Activated naive CD4-positive, alpha-beta T cell treated with anti-CD3 and anti-CD28 coated beads, Interleukin-2, amount 50 U/mL, for 24 hours (primary cell): ENCODE measurements around the gene SNTG2.

Experiments
- H3K27ac Mint-ChIP-seq: one replicate; pipeline ENCODE4 v1.8.0; 2021; ENCODE audit warnings: mild to moderate bottlenecking, mixed read lengths
- H3K27me3 Mint-ChIP-seq: one replicate; pipeline ENCODE4 v1.8.0; 2021; ENCODE audit warnings: mixed read lengths
- H3K36me3 Mint-ChIP-seq: one replicate; pipeline ENCODE4 v1.8.0; 2021; ENCODE audit warnings: mixed read lengths
- H3K4me1 Mint-ChIP-seq: one replicate; pipeline ENCODE4 v1.8.0; 2021; ENCODE audit warnings: mixed read lengths
- H3K4me3 Mint-ChIP-seq: one replicate; pipeline ENCODE4 v1.8.0; 2021; ENCODE audit warnings: mild to moderate bottlenecking, mixed read lengths
- H3K9me3 Mint-ChIP-seq: one replicate; pipeline ENCODE4 v1.8.0; 2021; ENCODE audit warnings: mixed read lengths

Gene SNTG2

DNA sequence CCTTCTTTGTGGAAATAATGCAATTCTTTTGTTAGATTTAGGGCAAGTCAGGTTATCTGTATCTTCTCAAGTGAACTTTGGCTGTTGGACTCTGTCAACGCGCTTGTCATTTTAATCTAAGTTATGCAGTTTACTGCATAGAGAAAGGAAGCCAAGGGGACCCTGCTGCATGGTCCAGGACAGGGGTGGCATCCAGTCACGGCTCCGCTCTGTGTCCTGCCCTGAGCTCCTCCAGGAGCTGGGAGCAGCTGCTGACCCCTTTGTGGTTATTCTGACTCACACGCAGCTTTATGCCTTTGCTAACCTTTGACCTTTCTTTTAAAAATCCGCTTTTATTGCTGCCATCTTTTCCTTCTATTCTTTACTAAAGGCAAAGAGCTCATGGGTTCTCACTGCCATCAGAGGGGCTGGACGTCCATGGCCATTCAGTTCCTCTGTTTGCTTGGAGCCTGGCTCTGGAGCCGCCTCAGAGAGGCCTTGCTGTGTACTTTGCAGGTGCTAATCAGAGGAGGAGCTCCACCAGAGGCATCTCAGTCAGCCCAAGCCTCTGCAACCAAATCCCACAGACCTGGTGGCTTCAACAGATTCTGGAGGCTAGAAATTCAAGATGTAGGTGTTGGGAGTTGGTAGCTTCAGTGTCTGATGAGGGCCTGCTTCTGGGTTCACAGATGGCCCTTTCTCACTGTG is 39.3 kb downstream of the SNTG2 start:
- Mint-ChIP-seq H3K27me3 (peaks cover 3% of the 10 kb centered on the region), H3K36me3 (no peaks in the 10 kb centered on the region), H3K9me3 (no peaks in the 10 kb centered on the region), H3K27ac (no peak overlapping the region), H3K4me1 (peaks cover 10% of the 10 kb centered on the region), H3K4me3 (no peak overlapping the region)

DNA sequence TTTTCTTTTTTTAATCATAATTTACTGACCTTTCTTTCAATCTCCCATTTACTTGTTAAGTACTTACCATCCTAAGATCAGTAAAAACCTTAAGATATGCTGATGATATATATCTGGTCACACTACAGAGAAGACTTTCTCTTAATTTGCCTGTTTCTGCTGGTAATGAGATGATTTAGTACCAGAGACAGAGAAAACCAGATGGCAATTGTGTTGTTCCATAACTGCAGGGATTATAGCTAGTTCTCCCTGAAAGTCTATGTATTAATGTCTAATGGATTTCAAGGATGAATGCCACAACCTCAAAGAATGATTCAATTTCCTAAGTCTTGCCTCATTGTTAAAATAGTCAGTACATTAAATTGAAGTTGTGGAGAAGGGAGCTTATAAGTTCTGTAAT is 40.3 kb downstream of the SNTG2 start:
- no peaks in the 10 kb centered on the region for H3K4me1 Mint-ChIP-seq
- H3K27ac Mint-ChIP-seq, result no peak overlapping the region
- H3K4me3 Mint-ChIP-seq, result no peak overlapping the region
- H3K9me3 Mint-ChIP-seq, result no peaks in the 10 kb centered on the region
- no peaks in the 10 kb centered on the region for H3K36me3 Mint-ChIP-seq
- H3K27me3 Mint-ChIP-seq, result peaks cover 10% of the 10 kb centered on the region

DNA sequence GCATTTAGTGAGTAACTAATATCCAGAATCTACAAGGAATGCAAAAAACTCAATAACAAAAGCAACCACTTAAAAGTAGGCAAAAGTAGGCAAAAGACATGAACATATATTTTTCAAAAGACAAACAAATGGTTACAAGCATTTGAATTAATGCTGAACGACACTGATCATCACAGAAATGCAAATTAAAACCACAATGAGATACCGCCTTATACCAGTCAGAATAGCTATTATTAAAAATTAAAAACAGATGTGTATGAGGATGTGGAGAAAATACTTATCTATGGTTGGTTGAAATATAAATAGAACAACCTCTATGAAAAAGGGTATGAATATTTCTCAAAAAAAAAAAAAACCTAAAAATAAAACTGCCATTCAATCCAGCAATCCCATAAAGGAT is 51.7 kb downstream of the SNTG2 start:
- Mint-ChIP-seq H3K27me3 (peaks cover 4% of the 10 kb centered on the region), H3K27ac (no peak overlapping the region), H3K9me3 (peaks cover 6% of the 10 kb centered on the region), H3K4me3 (no peak overlapping the region), H3K36me3 (peaks cover 3% of the 10 kb centered on the region), H3K4me1 (no peaks in the 10 kb centered on the region)

DNA sequence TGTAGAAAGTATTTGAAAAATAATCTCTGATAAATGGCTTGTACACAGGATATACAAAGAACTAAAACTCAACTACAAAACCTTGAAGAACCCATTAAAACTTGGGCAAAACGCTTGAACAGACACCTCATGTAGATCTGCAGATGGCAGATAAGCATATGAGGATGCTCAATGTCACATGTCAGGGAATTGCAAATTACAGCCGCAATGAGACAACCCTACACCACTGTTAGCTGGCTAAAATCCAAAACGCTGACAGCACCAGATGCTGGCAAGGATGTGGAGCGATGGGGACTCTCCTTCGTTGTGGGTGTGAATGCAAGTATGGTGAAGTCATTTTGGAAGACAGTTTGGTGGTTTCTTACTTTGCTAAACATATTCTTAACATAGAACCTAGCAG is 53.7 kb downstream of the SNTG2 start:
- Mint-ChIP-seq H3K36me3 (no peaks in the 10 kb centered on the region), H3K27ac (no peak overlapping the region), H3K9me3 (no peaks in the 10 kb centered on the region), H3K27me3 (peaks cover 2% of the 10 kb centered on the region), H3K4me1 (no peaks in the 10 kb centered on the region), H3K4me3 (no peak overlapping the region)

DNA sequence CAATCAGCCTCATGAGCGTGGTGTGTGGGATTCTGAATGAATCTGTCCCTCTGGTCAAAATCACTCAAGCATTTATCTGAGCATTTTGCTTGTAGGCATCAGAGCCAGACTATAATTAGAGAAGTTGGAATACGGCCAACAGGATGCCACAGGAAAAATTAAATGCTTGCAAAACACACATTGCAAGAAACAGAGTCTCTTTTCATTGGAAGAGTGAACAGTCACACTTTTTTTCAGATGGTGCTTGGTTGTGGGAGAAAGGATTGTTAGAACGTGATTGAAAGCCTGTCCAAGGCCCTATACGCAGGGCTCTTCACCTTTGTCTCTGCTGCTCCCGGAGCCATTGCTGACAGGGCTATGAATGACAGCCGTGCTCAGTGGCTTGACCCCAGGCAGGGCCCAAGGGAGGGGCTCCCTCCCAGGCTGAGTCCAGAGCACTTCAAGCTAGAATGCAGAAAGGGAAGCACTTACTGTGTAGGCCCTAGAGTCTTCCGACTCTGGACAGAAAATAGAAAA is 59.8 kb downstream of the SNTG2 start:
- H3K27ac Mint-ChIP-seq, result no peak overlapping the region
- peaks cover 7% of the 10 kb centered on the region for H3K27me3 Mint-ChIP-seq
- H3K9me3 Mint-ChIP-seq, result no peaks in the 10 kb centered on the region
- no peaks in the 10 kb centered on the region for H3K36me3 Mint-ChIP-seq
- no peak overlapping the region for H3K4me3 Mint-ChIP-seq
- peaks cover 5% of the 10 kb centered on the region for H3K4me1 Mint-ChIP-seq

DNA sequence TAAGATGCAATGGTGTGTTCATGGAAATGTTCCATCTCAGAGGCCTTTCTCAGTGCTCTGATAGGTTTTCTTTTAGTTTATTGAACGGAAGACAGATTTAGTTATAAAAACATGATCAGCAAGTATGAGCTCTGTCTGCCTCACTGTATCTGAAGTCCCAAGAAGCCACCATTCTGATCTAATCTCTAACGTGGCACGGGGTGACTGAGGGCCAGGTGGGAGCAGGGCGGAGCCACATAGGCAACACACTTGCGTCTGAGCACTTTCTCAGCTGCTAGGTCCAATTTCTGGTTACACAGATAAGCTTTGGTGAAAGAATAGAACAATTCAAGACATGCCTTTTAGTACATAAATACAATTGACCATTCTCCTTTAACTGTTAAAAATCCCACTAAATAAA is 60.4 kb downstream of the SNTG2 start:
- Mint-ChIP-seq H3K36me3 (no peaks in the 10 kb centered on the region), H3K9me3 (no peaks in the 10 kb centered on the region), H3K4me1 (peaks cover 5% of the 10 kb centered on the region), H3K27me3 (peaks cover 7% of the 10 kb centered on the region), H3K4me3 (no peak overlapping the region), H3K27ac (no peak overlapping the region)

DNA sequence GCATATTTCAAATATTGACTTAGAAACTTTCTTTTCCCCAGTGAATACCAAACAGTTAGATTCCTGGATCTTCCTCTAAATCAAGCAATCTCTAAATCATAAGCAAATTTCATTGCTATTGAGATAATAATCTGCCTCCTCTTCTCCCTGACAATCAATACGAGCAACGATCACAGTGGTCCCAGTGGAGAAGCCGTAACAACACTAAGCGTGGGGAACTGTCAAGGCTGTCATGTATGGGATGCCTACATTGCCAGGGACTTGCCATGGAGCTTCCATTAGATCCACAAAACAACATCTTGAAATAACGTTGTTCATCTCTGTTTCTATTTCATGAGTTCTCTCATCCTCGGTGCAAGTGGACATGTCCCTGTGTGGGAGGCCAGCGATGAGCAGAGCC is 61.3 kb downstream of the SNTG2 start:
- H3K9me3 Mint-ChIP-seq, result no peaks in the 10 kb centered on the region

DNA sequence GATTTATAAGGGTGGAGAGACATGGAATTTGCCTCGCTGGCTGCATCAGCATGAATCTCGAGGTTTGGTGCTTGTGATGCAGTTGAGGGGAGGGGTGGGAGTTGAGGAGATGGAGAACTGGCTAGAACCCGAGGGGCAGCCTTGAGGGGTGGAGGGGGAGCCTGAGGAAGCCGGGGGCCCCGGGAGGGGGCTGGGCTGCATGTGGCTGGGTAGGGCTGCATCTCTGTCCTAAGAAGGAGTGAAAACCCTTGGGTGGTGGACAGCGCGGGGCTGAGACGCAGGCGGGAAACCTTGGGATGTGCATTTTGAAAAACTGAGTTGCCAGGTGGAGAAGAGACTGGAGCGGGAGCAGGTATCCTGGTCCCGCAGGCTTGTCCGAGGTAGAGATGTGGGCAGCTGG is 64.2 kb downstream of the SNTG2 start:
- Mint-ChIP-seq H3K4me1 (peaks cover 3% of the 10 kb centered on the region), H3K4me3 (no peak overlapping the region), H3K9me3 (no peaks in the 10 kb centered on the region), H3K27ac (no peak overlapping the region), H3K27me3 (peaks cover 4% of the 10 kb centered on the region), H3K36me3 (no peaks in the 10 kb centered on the region)

More for the DNA sequence above, 61.3 kb downstream of the SNTG2 start:
- Mint-ChIP-seq H3K27ac (no peak overlapping the region), H3K4me3 (no peak overlapping the region), H3K4me1 (peaks cover 5% of the 10 kb centered on the region), H3K36me3 (no peaks in the 10 kb centered on the region), H3K27me3 (peaks cover 7% of the 10 kb centered on the region)

DNA sequence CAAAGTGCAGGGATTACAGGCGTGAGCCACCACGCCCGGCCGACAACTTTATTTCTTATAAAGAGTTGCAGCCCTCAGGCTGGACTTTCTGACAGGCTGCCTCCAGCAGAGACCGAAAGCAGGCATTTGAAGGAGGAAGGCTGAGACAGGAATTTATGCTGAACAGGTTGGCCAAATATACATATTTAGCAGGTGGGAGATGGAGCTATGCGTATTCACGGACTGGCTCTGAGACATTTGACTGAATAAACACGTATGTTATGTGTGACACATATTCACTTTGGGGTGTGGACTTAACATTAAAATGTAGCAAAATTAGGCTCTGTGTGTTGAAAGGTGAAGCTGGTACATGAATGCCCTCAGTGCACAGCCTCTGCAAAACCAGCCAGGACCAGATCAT is 65.9 kb downstream of the SNTG2 start:
- Mint-ChIP-seq H3K27me3 (no peaks in the 10 kb centered on the region), H3K36me3 (no peaks in the 10 kb centered on the region), H3K4me3 (no peak overlapping the region), H3K4me1 (no peaks in the 10 kb centered on the region), H3K9me3 (no peaks in the 10 kb centered on the region), H3K27ac (no peak overlapping the region)

DNA sequence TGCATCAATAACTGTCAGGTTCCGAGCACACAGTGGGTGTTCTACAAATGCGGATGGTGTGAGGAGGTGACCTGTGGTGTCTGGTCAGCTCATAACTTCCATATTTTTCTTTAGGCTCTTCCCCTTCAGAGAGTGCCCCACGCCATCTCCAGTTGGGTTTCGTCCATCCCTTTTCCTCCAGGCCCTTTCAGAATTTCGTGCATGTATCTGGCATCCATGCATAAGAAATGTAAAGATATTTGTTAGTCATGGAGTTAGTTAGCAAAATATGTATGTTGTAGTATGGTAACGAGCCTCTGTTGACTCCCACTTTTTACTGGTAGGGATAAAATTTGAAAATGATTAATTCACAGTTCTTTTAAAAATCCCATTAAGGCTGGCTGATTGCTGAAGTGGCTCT is 67.2 kb downstream of the SNTG2 start:
- H3K4me3 Mint-ChIP-seq, result no peak overlapping the region
- H3K9me3 Mint-ChIP-seq, result no peaks in the 10 kb centered on the region
- no peaks in the 10 kb centered on the region for H3K27me3 Mint-ChIP-seq
- H3K36me3 Mint-ChIP-seq, result no peaks in the 10 kb centered on the region
- H3K27ac Mint-ChIP-seq, result no peak overlapping the region
- no peaks in the 10 kb centered on the region for H3K4me1 Mint-ChIP-seq

DNA sequence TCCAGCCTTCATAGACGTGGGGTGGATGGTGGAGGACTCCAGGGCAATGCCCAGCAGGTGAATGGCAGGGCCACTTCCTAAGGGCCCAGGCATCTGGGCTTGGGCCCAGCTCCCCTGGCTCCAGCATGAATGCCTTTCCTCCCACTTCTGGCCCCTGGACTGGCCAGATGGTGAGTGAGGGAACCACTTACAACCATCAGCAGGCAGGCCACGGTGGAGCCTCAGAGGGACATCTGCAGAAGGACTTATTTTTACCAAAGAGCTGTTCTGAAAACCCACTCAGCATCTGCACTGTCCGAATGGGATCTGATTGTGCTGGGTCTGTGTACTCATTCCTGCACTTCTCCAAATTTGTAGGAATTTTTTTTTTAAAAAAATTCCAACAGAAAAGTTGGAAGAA is 69.6 kb downstream of the SNTG2 start:
- no peaks in the 10 kb centered on the region for H3K9me3 Mint-ChIP-seq
- no peak overlapping the region for H3K27ac Mint-ChIP-seq
- H3K4me1 Mint-ChIP-seq, result no peaks in the 10 kb centered on the region
- H3K4me3 Mint-ChIP-seq, result no peak overlapping the region
- H3K27me3 Mint-ChIP-seq, result no peaks in the 10 kb centered on the region
- no peaks in the 10 kb centered on the region for H3K36me3 Mint-ChIP-seq

DNA sequence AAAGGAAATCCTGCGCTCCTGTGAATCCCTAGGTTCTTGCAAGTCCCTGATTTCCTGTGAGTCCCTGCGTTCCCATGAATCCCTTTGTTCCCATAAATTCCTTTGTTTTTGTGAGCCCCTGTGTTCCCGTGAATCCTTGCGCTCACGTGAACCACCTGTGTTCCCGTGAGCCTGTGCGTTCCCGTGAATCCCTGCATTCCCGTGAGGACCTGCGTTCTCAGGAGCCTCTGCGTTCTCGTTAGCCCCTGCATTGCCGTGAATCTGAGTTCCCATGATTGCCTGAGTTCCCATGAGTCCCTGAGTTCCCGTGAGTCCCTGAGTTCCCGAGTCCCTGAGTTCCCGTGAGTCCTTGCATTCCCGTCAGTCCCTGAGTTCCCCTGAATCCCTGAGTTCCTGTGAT is 71.5 kb downstream of the SNTG2 start:
- H3K27me3 Mint-ChIP-seq, result no peaks in the 10 kb centered on the region
- H3K27ac Mint-ChIP-seq, result no peak overlapping the region
- H3K4me1 Mint-ChIP-seq, result no peaks in the 10 kb centered on the region
- H3K36me3 Mint-ChIP-seq, result no peaks in the 10 kb centered on the region
- no peaks in the 10 kb centered on the region for H3K9me3 Mint-ChIP-seq
- no peak overlapping the region for H3K4me3 Mint-ChIP-seq

DNA sequence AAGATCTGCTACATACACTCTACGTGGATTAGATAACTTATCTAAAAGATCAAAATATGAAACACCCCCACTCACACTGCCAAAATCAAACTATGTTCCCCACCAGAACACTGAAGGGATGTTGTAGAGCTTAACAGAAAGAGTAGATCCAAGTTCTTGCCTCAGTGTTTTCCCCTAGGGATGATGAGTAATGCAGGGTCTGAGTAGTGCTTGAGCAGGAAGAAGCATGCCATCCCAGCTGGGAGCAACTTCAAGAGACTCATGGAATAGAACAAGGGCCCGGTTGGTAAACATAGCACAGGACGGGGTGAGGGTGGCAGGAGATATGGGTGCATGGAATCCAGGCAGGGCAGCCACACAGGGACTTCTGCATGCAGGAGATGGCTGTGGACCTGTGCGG is 74.3 kb downstream of the SNTG2 start:
- Mint-ChIP-seq H3K27ac (no peak overlapping the region), H3K4me1 (no peaks in the 10 kb centered on the region)

DNA sequence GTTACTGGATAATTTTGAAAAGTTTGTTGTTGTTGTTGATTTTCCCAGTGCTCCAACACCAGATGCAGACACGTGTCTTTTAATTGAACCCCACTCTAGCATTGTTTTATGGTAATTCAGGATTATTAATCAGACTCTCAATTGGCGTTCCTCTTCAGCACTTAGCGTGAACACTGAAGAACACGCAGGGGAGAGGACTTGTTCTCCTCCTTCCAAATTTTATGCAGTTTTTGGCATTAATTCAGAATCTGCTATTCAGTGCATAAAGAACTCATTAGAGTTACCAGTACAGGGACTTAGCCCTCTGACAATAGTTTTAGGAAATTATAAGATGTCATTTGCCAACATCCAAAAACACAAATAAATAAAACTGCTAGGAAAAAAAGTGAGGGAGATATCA is 75.5 kb downstream of the SNTG2 start:
- H3K4me3 Mint-ChIP-seq, result no peak overlapping the region

More for the DNA sequence above, 74.3 kb downstream of the SNTG2 start:
- H3K36me3 Mint-ChIP-seq, result no peaks in the 10 kb centered on the region
- H3K9me3 Mint-ChIP-seq, result no peaks in the 10 kb centered on the region
- H3K4me3 Mint-ChIP-seq, result no peak overlapping the region
- H3K27me3 Mint-ChIP-seq, result no peaks in the 10 kb centered on the region

DNA sequence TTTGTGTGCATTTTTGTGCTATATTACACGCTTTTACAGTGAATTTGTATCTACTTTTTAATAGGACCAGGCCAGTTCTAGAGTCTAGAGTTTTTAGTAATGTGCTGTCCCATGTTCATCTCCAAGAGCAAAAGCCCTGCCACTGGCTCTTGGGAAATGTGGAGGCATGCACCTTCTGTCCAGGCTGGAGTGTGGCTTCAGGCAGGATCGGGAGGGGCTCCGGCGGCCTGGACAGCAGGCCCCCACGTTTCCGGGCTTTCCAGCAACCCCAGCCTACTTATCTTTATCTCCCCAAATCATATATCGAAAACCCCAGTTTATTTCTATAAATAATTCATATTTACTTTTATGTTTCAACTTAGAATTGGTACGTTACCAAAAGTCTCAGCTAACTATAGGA is 78.2 kb downstream of the SNTG2 start:
- no peaks in the 10 kb centered on the region for H3K36me3 Mint-ChIP-seq
- no peaks in the 10 kb centered on the region for H3K9me3 Mint-ChIP-seq
- no peaks in the 10 kb centered on the region for H3K4me1 Mint-ChIP-seq
- no peak overlapping the region for H3K4me3 Mint-ChIP-seq
- H3K27ac Mint-ChIP-seq, result no peak overlapping the region
- no peaks in the 10 kb centered on the region for H3K27me3 Mint-ChIP-seq

More for the DNA sequence above, 75.5 kb downstream of the SNTG2 start:
- no peaks in the 10 kb centered on the region for H3K4me1 Mint-ChIP-seq
- H3K27me3 Mint-ChIP-seq, result no peaks in the 10 kb centered on the region
- H3K9me3 Mint-ChIP-seq, result no peaks in the 10 kb centered on the region
- no peak overlapping the region for H3K27ac Mint-ChIP-seq
- H3K36me3 Mint-ChIP-seq, result no peaks in the 10 kb centered on the region

DNA sequence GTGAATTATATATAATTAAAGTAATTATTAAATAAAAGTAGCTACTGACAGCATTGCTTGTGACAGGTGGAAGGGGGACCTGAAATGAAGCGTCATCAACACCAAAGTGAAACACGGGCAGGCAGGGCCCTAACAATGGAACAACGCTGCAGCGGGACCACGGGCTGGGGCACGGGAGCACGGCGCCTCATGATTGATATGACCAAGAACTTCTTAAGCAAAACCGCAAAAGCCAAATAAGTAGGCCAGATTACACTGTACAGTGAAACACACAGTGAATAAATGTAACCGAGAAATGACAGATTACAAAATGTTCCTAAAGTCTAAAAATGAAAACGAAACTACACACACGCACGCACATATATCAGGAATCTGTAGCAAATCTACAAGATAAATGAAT is 81.4 kb downstream of the SNTG2 start:
- H3K4me3 Mint-ChIP-seq, result no peak overlapping the region
- H3K4me1 Mint-ChIP-seq, result no peaks in the 10 kb centered on the region
- no peaks in the 10 kb centered on the region for H3K36me3 Mint-ChIP-seq
- no peak overlapping the region for H3K27ac Mint-ChIP-seq
- H3K27me3 Mint-ChIP-seq, result no peaks in the 10 kb centered on the region
- H3K9me3 Mint-ChIP-seq, result no peaks in the 10 kb centered on the region

DNA sequence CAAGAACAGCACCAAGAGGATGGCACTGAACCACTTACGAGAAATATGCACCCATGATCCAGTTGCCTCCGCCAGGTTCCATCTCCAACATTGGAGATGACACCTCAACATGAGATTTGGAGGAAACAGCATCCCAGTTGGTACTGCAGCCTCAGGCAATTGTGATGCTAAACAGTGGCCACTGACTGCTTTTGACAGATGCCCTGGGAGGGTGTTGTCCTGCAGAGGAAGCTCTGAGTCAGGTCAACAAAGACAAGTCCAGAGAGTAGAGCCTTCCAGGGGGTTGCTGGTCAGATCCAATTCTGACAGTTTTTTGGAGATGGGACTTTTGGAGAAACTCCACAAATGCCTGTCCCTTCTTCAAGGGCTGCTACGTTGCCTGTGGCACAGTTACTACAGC is 82.4 kb downstream of the SNTG2 start:
- H3K9me3 Mint-ChIP-seq, result no peaks in the 10 kb centered on the region
- H3K4me3 Mint-ChIP-seq, result no peak overlapping the region
- H3K27ac Mint-ChIP-seq, result no peak overlapping the region
- no peaks in the 10 kb centered on the region for H3K36me3 Mint-ChIP-seq
- no peaks in the 10 kb centered on the region for H3K4me1 Mint-ChIP-seq
- H3K27me3 Mint-ChIP-seq, result no peaks in the 10 kb centered on the region
